GM12801 (cell line): ENCODE results near the gene FMN1.

ENCODE experiments used
- CTCF ChIP-seq: IDR thresholded peaks from one replicate; pipeline ENCODE4 v1.5.1; 2011; ENCODE audit warnings: control low read depth; ENCODE audit not compliant: insufficient read length; ENCODE audit errors: extremely low read depth

FMN1 gene

GRCh38 chr15:33145447-33145846 is 49.1 kb downstream of the FMN1 start:
- TF ChIP-seq CTCF, result no peak

GRCh38 chr15:33142708-33143107 is 51.8 kb downstream of the FMN1 start:
- TF ChIP-seq CTCF, result no peak

- no peak for TF ChIP-seq CTCF
These were observed 56.5 kb downstream of the FMN1 start for GRCh38 chr15:33138000-33138399.

GRCh38 chr15:33137101-33137500 is 57.4 kb downstream of the FMN1 start:
- TF ChIP-seq CTCF, result no peak

- no peak for TF ChIP-seq CTCF
These were observed 58.2 kb downstream of the FMN1 start for GRCh38 chr15:33136353-33136752.

- TF ChIP-seq CTCF, result no peak
These were observed 59.1 kb downstream of the FMN1 start for GRCh38 chr15:33135355-33135781.

GRCh38 chr15:33132722-33133345 is 61.7 kb downstream of the FMN1 start:
- TF ChIP-seq CTCF, result no peak

- no peak for TF ChIP-seq CTCF
These were observed 62.3 kb downstream of the FMN1 start for GRCh38 chr15:33132233-33132580.
